Naive B cell (primary cell): ENCODE data around the gene FHOD1. TPM values are rescaled to one million over a fixed set of nuclear protein-coding genes. Genes with fewer than 3 reads are reported as not detected.

ENCODE experiments used
- ATAC-seq, 2 donors: fragments of 150-1000 bp; cut with Tn5 transposase; 2 replicates each; pipeline ENCODE4 v1.10.0; 2021; ENCODE audit warnings: low read depth in 2 of 2, mild to moderate bottlenecking in 2 of 2, moderate library complexity in 2 of 2
- DNase-seq: peaks from one replicate; pipeline ENCODE4 v3.0.0; 2022
- H3K27ac Mint-ChIP-seq, 6 donors: one replicate each; pipeline ENCODE4 v1.8.0; 2020 to 2022; ENCODE audit warnings: mild to moderate bottlenecking in 6 of 6, mixed read lengths in 6 of 6, moderate library complexity in 5 of 6, inconsistent platforms in 2 of 6
- H3K27me3 Mint-ChIP-seq, 3 donors: one replicate each; pipeline ENCODE4 v1.8.0; 2021 to 2022; ENCODE audit warnings: mixed read lengths in 3 of 3, mild to moderate bottlenecking in 1 of 3
- H3K36me3 Mint-ChIP-seq, 2 donors: one replicate each; pipeline ENCODE4 v1.8.0; 2020 to 2022; ENCODE audit warnings: mixed read lengths in 2 of 2, inconsistent platforms in 1 of 2, mild to moderate bottlenecking in 1 of 2
- H3K4me1 Mint-ChIP-seq, 3 donors: one replicate each; pipeline ENCODE4 v1.8.0; 2020 to 2022; ENCODE audit warnings: mixed read lengths in 3 of 3, inconsistent platforms in 1 of 3, mild to moderate bottlenecking in 1 of 3, moderate library complexity in 1 of 3
- H3K4me3 Mint-ChIP-seq, 8 donors: one replicate each; pipeline ENCODE4 v1.8.0; 2020 to 2022; ENCODE audit warnings: mild to moderate bottlenecking in 8 of 8, mixed read lengths in 8 of 8, moderate library complexity in 8 of 8, inconsistent platforms in 2 of 8
- H3K9me3 Mint-ChIP-seq, 7 donors: one replicate each; pipeline ENCODE4 v1.8.0; 2020 to 2022; ENCODE audit warnings: mixed read lengths in 7 of 7, mild to moderate bottlenecking in 5 of 7, inconsistent platforms in 2 of 7, moderate library complexity in 1 of 7
- polyA plus RNA-seq, 6 donors: library from polyadenylated mRNA; unstranded; fragments of 300-500 nt; fragmentation: Illumina TruSeq; gene quantifications; one replicate each; pipeline ENCODE4 v1.2.3, GENCODE V29; 2021; ENCODE audit warnings: low read depth in 6 of 6

Gene FHOD1
- polyA plus RNA-seq, 6 donors from 2014 or later: 1.4 to 4.8 (median 2.3) TPM

DNA sequence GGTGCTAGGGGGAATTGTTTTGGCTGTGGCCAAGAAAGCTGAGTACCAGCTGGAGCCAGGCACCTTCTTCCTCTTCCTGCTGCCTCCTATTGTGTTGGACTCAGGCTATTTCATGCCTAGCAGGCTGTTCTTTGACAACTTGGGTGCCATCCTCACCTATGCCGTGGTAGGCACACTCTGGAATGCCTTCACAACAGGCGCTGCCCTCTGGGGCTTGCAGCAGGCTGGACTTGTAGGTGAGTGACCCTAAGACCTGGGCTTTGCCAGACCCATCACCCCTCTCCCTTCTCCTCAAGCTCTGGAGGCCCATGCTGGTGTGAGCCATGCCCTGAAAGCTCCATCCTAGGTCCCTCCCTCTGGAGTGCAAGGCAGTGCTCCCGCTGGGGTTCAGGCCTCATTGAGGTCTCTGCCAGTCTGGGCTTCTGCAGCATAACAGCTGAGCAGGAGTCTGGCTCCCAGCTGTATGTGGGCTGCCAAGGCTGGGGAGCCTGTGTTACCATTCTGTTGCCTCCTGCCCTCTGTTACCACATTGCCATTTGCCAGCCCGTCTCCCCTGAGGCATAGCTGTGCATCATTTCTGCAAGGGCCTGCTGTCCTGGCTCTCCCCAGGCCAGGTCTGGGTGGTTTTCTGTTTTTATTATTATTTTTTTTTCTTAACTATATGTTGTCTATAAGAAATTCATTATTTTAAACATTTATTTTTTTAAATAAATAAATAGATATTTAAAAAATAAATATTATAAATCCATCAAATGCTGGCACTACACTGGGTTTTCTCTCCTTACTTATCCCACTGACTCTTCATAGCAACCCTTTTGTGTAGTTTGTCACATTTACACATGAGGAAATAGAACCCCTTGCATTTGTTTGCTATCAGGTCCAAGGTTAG lies 5.6 kb upstream of the FHOD1 start:
- Mint-ChIP-seq H3K27me3 (peaks cover 8 to 53% (median 40%) of the 10 kb centered on the region in 3 donors), H3K27ac (no peak overlapping the region), H3K4me1 (peaks cover 14 to 19% (median 17%) of the 10 kb centered on the region in 3 donors), H3K9me3 (no peaks in the 10 kb centered on the region), H3K36me3 (no peaks in the 10 kb centered on the region), H3K4me3 (peak overlapping the region in 1 of 8 donors; percentile 12)
- DNase-seq: no peak
- no peak for ATAC-seq

DNA sequence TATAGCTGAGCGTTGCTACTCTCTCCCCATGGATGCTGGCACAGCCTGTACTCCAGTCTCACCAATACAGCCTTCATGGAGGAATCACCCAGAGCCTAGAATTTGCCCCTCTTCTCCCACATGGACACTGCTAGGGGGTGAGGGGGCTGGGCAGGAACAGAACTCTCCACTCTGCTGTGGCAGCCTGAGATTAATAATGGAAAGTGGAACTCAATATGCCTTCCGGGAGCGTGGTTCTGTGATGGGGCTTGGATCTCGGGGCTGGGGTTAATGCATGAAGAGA lies 2.7 kb upstream of the FHOD1 start:
- no peak for DNase-seq
- Mint-ChIP-seq H3K4me1 (peaks cover 31 to 34% (median 31%) of the 10 kb centered on the region in 3 donors), H3K4me3 (peak overlapping the region in 7 of 8 donors; percentile 77 to 96 (median 84)), H3K9me3 (no peaks in the 10 kb centered on the region), H3K36me3 (no peaks in the 10 kb centered on the region), H3K27me3 (peaks cover 0 to 33% (median 23%) of the 10 kb centered on the region in 3 donors), H3K27ac (peak overlapping the region in 1 of 6 donors; percentile 2)
- no peak for ATAC-seq

DNA sequence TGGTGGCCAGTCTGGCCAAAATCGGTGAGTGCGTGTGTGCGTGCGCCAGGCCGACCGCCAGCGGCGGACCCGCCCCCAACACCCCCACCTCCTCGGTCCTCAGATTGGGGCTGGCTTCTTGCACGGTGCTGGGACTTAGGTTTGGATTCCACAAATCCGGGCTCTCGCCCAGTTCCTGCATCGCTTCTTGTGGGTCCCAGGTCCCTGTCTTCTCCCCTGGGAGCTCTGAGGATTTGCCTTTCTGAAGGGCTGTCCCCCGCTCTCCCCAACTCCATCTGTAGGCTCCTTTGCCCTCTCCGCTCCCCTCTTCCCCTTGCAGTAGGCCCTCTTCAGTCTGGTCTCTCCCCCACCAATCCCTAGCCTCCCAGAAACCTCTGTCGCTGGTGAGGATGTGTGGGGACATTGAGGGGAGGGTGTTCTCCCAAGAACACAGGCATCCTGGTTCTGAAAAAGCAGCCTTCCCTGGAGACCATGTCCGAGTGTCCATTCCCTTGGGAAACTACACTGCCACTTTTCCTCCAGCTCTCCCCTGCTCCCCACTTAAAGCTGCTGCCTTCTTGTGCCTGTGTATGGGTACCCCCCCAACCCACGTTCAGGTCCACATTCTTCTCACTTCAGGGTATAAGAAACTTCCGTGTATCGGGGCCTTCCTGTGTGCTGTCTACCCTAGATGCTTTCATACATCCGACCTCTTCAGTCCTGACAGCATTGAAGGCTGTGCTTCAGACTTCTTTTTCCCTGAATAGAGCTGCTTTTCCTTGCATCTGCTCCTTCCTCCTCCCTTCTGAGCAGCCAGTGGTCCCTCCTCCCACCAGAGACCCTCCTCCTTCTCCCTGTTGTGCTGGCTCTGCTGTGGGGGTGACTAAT lies 2.1 kb upstream of the FHOD1 start:
- no peaks in the 10 kb centered on the region for H3K9me3 Mint-ChIP-seq
- no peak for DNase-seq
- peaks cover 0 to 33% (median 23%) of the 10 kb centered on the region in 3 donors for H3K27me3 Mint-ChIP-seq
- peak overlapping the region; percentile 77 to 96 (median 84) for H3K4me3 Mint-ChIP-seq
- H3K36me3 Mint-ChIP-seq: no peaks in the 10 kb centered on the region
- ATAC-seq: no peak
- peaks cover 36 to 39% (median 36%) of the 10 kb centered on the region in 3 donors for H3K4me1 Mint-ChIP-seq
- peak overlapping the region in 3 of 6 donors; percentile 59 to 91 (median 76) for H3K27ac Mint-ChIP-seq

DNA sequence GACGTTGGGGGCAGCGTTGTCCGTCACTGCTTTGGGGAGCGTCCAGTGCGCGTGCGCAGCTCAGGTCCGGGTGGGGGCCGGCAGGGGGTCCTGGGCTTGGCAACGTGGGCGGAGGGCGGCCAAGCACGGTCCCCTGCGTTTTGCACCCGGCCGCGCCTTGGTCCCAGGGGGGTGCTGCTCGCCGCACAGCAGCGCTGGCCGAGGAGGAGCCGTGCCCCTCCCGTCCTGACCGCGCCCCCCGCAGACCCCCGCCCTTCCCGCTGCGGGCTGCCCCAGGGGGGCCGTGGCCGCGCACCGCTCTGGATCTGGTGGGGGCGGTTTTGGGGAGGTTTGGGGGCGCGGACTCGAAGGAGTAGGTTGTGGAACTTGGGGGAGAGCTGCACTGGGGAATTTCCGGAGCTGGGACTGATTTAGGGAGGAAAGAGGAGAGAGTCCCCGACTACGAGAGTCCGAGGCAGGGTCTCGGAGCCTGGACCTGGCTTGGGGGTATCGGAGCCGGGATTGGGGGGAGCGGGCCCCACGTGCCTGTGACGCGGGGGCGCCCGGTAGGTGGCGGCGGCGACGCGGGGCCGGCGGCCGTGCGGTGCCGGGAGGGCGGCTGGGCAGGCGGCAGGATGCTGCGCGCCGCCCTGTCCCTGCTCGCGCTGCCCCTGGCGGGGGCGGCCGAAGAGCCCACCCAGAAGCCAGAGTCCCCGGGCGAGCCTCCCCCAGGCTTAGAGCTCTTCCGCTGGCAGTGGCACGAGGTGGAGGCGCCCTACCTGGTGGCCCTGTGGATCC lies 1.3 kb upstream of the FHOD1 start, which contains the start of gene SLC9A5:
Gene SLC9A5, plus strand, starts transcription at position 579 of the 777 bp plus-strand sequence. Its CDS starts 36 bp downstream, at position 615.
- ATAC-seq (no peak), DNase-seq (peak; percentile 35)
- H3K4me1 Mint-ChIP-seq: peaks cover 44% of the 10 kb centered on the region in 3 donors
- peak within 1 kb of the TSS; percentile 35 to 98 (median 81) for H3K27ac Mint-ChIP-seq
- H3K4me3 Mint-ChIP-seq: peak within 1 kb of the TSS; percentile 87 to 99 (median 96)
- peaks cover 0 to 33% (median 23%) of the 10 kb centered on the region in 3 donors for H3K27me3 Mint-ChIP-seq
- H3K9me3 Mint-ChIP-seq: no peaks in the 10 kb centered on the region
- no peaks in the 10 kb centered on the region for H3K36me3 Mint-ChIP-seq

DNA sequence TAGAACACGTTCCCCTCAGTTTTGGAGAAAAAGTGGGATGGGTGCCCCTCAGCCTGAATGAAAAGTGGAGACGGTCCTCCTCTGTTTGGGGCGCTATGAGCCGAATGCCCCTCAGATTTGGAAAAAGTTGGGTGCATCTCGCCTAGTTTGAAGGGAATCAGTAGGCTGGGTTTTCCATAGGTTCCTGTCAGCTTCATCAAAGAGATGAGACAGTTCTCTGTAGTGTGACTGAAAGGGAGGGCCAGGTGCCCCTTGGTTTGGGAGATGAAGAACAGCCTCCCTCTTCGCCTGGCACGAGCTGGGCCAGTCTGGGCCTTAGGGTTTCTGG lies 756 bp upstream of the FHOD1 start:
- Mint-ChIP-seq H3K27me3 (peaks cover 0 to 29% (median 23%) of the 10 kb centered on the region in 3 donors), H3K4me3 (peak overlapping the region; percentile 87 to 99 (median 96)), H3K4me1 (peaks cover 44 to 45% (median 44%) of the 10 kb centered on the region in 3 donors), H3K36me3 (no peaks in the 10 kb centered on the region), H3K9me3 (no peaks in the 10 kb centered on the region), H3K27ac (peak overlapping the region in 5 of 6 donors; percentile 35 to 91 (median 74))
- no peak for ATAC-seq
- no peak for DNase-seq

DNA sequence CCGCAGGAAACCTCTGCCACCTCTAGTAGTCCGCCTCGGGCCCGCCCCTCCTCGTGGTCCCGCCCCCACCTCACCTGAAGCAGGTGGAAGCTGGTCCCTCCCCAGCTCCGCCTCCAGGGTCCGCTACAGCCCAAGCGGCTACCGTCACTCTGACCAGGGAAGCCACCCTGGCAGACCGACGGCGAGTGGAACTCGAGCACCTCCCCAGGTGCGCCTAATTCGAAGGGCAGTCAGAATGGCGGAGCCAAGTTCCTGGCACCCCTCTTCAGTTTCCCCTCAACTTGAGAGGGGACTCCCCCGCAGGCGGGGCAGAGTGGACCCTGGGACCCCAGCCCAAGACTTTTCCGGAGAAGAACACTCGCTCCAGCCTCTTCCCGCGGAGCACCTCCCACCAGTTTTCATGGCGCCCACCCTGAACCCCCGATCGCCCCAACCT lies 507 bp downstream of the FHOD1 start:
- no peaks in the 10 kb centered on the region for H3K9me3 Mint-ChIP-seq
- H3K27ac Mint-ChIP-seq: peak overlapping the region in 3 of 6 donors; percentile 43 to 61 (median 54)
- H3K4me3 Mint-ChIP-seq: peak overlapping the region; percentile 87 to 99 (median 96)
- ATAC-seq (peak in 1 of 2 donors; percentile 1), DNase-seq (no peak)
- peaks cover 0 to 20% (median 19%) of the 10 kb centered on the region in 3 donors for H3K27me3 Mint-ChIP-seq
- H3K4me1 Mint-ChIP-seq: peaks cover 44 to 47% (median 45%) of the 10 kb centered on the region in 3 donors
- no peaks in the 10 kb centered on the region for H3K36me3 Mint-ChIP-seq

DNA sequence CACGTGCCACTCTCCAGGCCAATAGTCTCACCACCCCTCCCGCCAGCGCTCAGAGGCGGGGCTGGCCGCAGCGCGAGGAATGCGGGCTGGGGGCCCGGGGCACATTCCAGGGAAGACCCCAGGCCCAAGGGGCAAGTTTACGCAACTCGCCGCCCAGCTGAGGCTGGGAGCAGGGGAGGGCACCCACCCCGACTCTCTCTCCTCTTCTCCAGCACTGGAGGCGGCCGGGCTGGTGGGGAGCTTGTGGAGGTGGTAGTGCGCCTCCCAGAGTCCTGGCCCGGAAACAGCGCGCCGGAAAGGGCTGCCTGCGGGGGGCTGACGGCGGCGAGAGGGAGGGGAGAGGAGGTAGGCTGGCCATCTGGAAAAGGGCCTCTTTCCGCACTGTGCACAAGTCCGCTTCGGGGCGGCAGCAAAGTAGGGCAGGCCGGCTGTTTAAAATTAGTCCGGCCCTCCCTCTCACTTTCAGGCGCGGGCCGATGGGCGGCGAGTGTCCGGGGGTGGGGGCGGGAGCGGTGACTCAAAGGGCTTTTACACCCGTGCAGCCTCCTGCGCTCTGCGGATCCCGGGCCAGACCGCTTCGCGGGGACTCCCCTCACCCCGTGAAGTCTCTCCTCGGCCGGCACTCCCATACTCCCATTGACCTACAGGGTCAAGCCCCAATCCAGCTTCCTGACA lies 1.1 kb downstream of the FHOD1 start:
- no peak for ATAC-seq
- H3K4me1 Mint-ChIP-seq: peaks cover 45 to 50% (median 47%) of the 10 kb centered on the region in 3 donors
- peak overlapping the region; percentile 87 to 99 (median 96) for H3K4me3 Mint-ChIP-seq
- peak overlapping the region in 1 of 6 donors; percentile 43 for H3K27ac Mint-ChIP-seq
- peaks cover 0 to 17% (median 15%) of the 10 kb centered on the region in 3 donors for H3K27me3 Mint-ChIP-seq
- peak; percentile 29 for DNase-seq
- no peaks in the 10 kb centered on the region for H3K9me3 Mint-ChIP-seq
- no peaks in the 10 kb centered on the region for H3K36me3 Mint-ChIP-seq

DNA sequence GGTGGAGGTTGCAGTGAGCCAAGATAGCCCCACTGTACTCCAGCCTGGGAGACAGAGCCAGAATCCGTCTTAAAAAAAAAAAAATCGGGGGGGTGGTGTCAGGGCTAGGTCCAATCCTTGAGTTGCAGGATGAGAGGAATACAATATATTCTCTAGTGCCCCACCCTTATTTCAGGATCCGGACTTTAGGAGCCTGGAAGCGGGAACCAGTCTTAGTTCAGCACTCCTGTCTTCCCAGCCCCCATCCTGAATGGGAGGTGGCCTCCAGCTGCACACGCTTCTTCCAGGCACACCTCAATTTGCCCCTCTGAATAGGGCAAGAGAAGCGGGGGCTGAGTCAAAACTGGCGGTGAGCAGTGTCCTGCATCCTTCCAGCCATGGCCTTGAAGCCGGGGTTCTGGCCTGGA lies 1.6 kb downstream of the FHOD1 start:
- H3K4me3 Mint-ChIP-seq: peak overlapping the region; percentile 73 to 99 (median 90)

DNA sequence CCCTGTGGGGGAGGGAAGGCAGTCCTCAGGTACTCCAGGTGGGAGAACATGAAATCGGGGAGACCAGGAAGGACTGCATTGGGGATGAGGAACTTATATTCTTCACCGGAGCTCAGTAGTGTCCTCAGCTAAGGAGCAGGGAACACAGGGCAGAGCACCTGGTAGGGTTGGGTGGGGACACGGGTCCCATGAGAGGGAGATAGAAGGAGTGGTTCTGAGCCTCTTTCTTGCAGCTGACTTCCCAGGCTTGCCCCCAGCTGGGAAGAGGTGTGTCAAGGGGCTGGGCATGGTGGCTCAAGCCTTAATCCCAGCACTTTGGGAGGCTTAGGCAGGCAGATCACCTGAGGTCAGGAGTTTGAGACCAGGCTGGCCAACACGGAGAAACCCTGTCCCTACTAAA lies 2.1 kb downstream of the FHOD1 start:
- Mint-ChIP-seq H3K36me3 (no peaks in the 10 kb centered on the region), H3K9me3 (no peaks in the 10 kb centered on the region), H3K4me1 (peaks cover 45 to 51% (median 47%) of the 10 kb centered on the region in 3 donors), H3K27ac (peak overlapping the region in 4 of 6 donors; percentile 10 to 95 (median 62)), H3K4me3 (peak overlapping the region; percentile 73 to 99 (median 85)), H3K27me3 (peaks cover 0 to 10% (median 10%) of the 10 kb centered on the region in 3 donors)
- no peak for ATAC-seq
- no peak for DNase-seq

More for the DNA sequence above, 1.6 kb downstream of the FHOD1 start:
- H3K4me1 Mint-ChIP-seq: peaks cover 45 to 51% (median 47%) of the 10 kb centered on the region in 3 donors
- no peak overlapping the region for H3K27ac Mint-ChIP-seq
- peaks cover 0 to 15% (median 15%) of the 10 kb centered on the region in 3 donors for H3K27me3 Mint-ChIP-seq
- H3K36me3 Mint-ChIP-seq: no peaks in the 10 kb centered on the region
- ATAC-seq (no peak), DNase-seq (no peak)
- H3K9me3 Mint-ChIP-seq: no peaks in the 10 kb centered on the region

DNA sequence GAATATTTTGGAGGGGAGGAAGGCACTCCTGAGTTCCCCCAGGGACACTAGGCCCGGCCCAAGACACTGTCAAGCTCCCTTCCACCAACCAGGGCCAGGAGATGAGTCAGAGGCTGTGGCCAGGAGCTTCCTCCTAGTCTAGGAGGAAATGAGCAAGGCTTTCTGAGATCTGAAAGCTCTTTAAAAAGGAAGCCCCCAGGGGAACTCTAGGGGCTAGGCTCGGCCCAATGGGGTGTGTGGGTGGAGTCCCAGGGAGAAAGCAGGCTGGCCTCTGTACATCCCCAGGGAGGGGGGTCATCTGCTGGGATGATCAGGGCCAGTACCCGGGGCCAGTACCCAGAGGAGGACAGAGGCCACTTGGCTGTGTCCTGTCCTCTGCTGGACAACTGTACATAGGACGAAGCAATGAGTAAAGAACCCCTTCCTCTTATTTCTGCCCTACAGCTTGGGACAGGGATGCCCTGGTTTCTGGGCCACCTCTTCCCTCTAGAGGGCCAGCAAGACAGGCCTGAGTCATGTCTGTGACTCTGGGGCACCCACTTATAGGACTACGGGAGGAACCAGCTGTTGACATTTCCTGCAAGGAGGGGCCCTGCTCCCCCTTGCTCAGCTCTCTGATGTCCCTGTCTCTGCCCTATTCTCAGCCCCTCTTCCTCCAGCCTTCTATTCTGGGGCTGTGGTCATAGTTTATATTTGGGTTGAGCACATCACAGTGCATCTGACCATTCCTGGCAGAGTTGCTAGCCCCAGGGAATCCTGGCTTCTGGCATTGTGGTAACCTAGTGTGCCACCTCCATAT lies 2.7 kb downstream of the FHOD1 start:
- H3K36me3 Mint-ChIP-seq: no peaks in the 10 kb centered on the region
- H3K9me3 Mint-ChIP-seq: no peaks in the 10 kb centered on the region
- peaks cover 0 to 4% (median 4%) of the 10 kb centered on the region in 3 donors for H3K27me3 Mint-ChIP-seq
- ATAC-seq: peak; percentile 70 to 73
- H3K27ac Mint-ChIP-seq: peak overlapping the region in 5 of 6 donors; percentile 81 to 95 (median 91)
- peaks cover 41 to 49% (median 41%) of the 10 kb centered on the region in 3 donors for H3K4me1 Mint-ChIP-seq
- DNase-seq: peak; percentile 74
- H3K4me3 Mint-ChIP-seq: peak overlapping the region; percentile 38 to 99 (median 85)

DNA sequence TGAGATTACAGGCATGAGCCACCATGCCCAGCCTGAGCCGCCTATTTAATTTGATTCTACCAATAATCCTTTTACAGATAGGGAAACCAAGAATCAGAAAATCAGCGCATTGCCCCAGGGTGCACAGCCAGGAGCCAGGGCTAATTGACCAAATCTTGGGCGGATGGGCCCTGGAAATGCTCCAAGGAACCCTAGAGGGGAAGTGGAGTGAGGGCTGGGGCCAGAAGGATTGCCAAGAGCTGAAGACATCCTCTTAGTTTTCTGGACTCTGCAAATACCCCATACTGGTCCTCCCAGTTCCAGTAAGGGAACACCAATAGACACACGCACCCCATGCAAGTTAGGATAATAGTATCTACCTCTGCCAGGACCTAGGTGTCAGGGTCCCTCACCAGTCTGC lies 3.8 kb downstream of the FHOD1 start:
- ATAC-seq: no peak
- Mint-ChIP-seq H3K4me1 (peaks cover 34 to 43% (median 34%) of the 10 kb centered on the region in 3 donors), H3K9me3 (no peaks in the 10 kb centered on the region), H3K4me3 (no peak overlapping the region), H3K27ac (peak overlapping the region in 2 of 6 donors; percentile 72 to 81), H3K36me3 (no peaks in the 10 kb centered on the region), H3K27me3 (no peaks in the 10 kb centered on the region)
- no peak for DNase-seq
